Smooth muscle cell of the pulmonary artery (primary cell): ENCODE data around the gene KIF21B. TPM values are rescaled to one million over a fixed set of nuclear protein-coding genes. Genes with fewer than 3 reads are reported as not detected.

Source experiments
- total RNA-seq: library from RNA; depleted of rRNA; stranded (reverse); fragments of >200 nt; gene quantifications from 2 replicates; pipeline ENCODE4 v1.2.3, GENCODE V29; 2014

Gene KIF21B
- total RNA-seq = 0.13 and 0.91 TPM in 2 replicates

DNA sequence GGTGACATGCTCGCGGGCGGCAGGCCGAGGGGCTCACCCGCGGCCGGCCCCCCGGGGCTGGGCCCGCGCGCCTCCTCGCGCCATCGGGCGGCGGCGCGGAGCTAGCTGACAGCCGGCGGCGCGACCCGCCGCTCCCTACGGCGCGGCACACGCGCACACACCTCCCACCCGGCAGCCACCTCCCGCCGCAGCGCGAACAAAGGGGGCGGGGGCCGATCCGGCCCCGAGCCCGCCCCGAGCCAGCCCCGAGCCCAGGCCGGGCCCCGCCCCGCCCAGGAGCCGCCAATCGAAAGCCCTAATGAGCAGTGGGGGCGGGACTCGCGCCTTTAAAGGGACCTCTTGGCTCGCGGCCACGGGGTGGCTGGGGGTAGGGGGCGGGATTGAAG, at the start of gene KIF21B:
TSS of gene KIF21B (minus strand) at position 198 of the 386 bp plus-strand sequence. CDS start 331 bp downstream, outside the sequence.

Other genes with a start within 250 kb of the KIF21B start
- gene GPR25, start 150.7 kb downstream of the KIF21B start, total RNA-seq = not detected in 2 replicates
- 0.03 and 0.07 TPM in 2 replicates for gene INAVA, start 128.8 kb downstream of the KIF21B start, total RNA-seq
- 0.07 TPM in 1 of 2 replicates, not detected in the other for gene CACNA1S, start 88.7 kb upstream of the KIF21B start, total RNA-seq
- gene ASCL5, start 103.5 kb upstream of the KIF21B start, total RNA-seq = not detected in 2 replicates
- 66.0 and 78.4 TPM in 2 replicates for gene TMEM9, start 130.8 kb upstream of the KIF21B start, total RNA-seq
- 0.07 TPM in 1 of 2 replicates, not detected in the other for gene IGFN1, start 167.1 kb upstream of the KIF21B start, total RNA-seq